Common myeloid progenitor, CD34-positive (primary cell): ENCODE results near the gene C4BPA.

ENCODE experiments used
- CTCF ChIA-PET: fragments of 350-600 bp; sonication (Branson Sonifier 250); formaldehyde crosslinking; loops from one replicate; lab custom pipeline; 2021; ENCODE audit warnings: antibody characterized with exemption; lab: Charles Lee
- POLR2A ChIA-PET: fragments of 350-600 bp; sonication (Branson Sonifier 250); formaldehyde crosslinking; loops from one replicate; lab custom pipeline; 2021; ENCODE audit warnings: antibody characterized with exemption; lab: Charles Lee
- DNase-seq, 3 donors: peaks; one replicate each; pipeline versions ENCODE4 v3.0.0 to v3.0.0-alpha.2; 2013
- H3K27ac ChIP-seq, 2 experiments: 1 replicate in 1 of 2; 2 replicates in 1 of 2; pipeline ENCODE4 v1.7.0; 2013; ENCODE audit warnings: inconsistent platforms in 2 of 2, low read length in 2 of 2, mild to moderate bottlenecking in 2 of 2, low read depth in 1 of 2, moderate library complexity in 1 of 2; ENCODE audit not compliant: severe bottlenecking in 2 of 2, insufficient read depth in 1 of 2, poor library complexity in 1 of 2
- H3K27me3 ChIP-seq, 5 experiments: replicated peaks in 2 of 5; 1 replicate in 3 of 5; 2 replicates in 2 of 5; pipeline versions ENCODE4 v1.6.1 to v1.7.0; 2013; ENCODE audit warnings: low read length in 4 of 5, mild to moderate bottlenecking in 2 of 5, moderate library complexity in 2 of 5, inconsistent platforms in 1 of 5; ENCODE audit not compliant: insufficient read depth in 5 of 5, control insufficient read depth in 4 of 5
- H3K36me3 ChIP-seq, 4 experiments: 1 replicate in 2 of 4; 2 replicates in 2 of 4; pipeline versions ENCODE4 v1.6.1 to v1.7.0; 2013; ENCODE audit warnings: low read length in 3 of 4, control low read depth in 1 of 4, mild to moderate bottlenecking in 1 of 4; ENCODE audit not compliant: control insufficient read depth in 4 of 4, insufficient read depth in 4 of 4
- H3K4me1 ChIP-seq, 4 experiments: 1 replicate in 3 of 4; 2 replicates in 1 of 4; pipeline versions ENCODE4 v1.6.1 to v1.7.1; 2013; ENCODE audit warnings: low read length in 3 of 4, mild to moderate bottlenecking in 3 of 4, control low read depth in 1 of 4, inconsistent platforms in 1 of 4, moderate library complexity in 1 of 4; ENCODE audit not compliant: control insufficient read depth in 4 of 4, insufficient read depth in 4 of 4; ENCODE audit errors: control extremely low read depth in 1 of 4
- H3K4me3 ChIP-seq, 7 experiments: 1 replicate in 4 of 7; 2 replicates in 3 of 7; pipeline versions ENCODE4 v1.5.1 to v1.7.0; 2013; ENCODE audit warnings: mild to moderate bottlenecking in 7 of 7, low read length in 6 of 7, moderate library complexity in 6 of 7, inconsistent platforms in 2 of 7, low read depth in 2 of 7, control low read depth in 1 of 7; ENCODE audit not compliant: insufficient read depth in 4 of 7, control insufficient read depth in 1 of 7; ENCODE audit errors: extremely low read depth in 1 of 7
- H3K9me3 ChIP-seq, 5 experiments: 1 replicate in 4 of 5; 2 replicates in 1 of 5; pipeline versions ENCODE4 v1.6.1 to v1.7.1; 2013; ENCODE audit warnings: low read length in 4 of 5, mild to moderate bottlenecking in 2 of 5, inconsistent platforms in 1 of 5, low read depth in 1 of 5, moderate library complexity in 1 of 5; ENCODE audit not compliant: control insufficient read depth in 4 of 5, insufficient read depth in 2 of 5; ENCODE audit errors: control extremely low read depth in 1 of 5
- WGBS: methylation state at CpG from one replicate; pipeline ENCODE4 v1.1.5; 2013; ENCODE audit not compliant: insufficient coverage; 5-methylcytosine and 5-hydroxymethylcytosine counted together

Gene C4BPA

DNA sequence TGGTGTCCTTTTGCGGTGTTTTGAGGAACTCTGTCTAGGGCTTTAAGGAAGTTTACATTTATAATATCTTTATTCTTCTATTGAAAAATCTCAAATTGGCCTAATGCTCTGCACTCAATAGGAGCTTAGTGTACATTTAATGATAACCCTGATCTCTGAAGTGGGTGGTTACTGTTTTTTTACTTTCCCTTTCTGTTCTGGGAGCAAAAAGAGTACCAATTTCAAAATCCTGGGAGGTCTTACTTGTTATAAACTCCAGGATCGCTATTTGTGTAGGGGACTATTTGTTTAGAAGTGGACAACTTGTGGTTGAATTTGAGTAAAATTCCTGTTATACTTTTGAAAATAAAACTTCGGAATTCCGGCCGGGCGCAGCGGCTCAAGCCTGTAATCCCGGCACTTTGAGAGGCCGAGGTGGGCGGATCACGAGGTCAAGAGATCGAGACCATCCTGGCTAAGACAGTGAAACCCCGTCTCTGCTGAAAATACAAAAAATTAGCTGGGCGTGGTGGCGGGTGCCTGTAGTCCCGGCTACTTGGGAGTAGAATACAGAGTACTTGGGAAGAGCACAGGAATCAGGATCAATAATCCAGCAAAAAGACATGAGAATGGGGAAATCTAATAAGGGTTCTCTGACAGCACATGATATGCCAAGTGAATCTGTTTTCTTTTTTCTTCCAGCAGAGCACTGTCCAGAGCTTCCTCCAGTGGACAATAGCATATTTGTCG, 14.2 kb upstream of the C4BPA start:
- POLR2A ChIA-PET, result no interaction called here
- peak overlapping the region in 4 of 7 experiments; percentile 11 to 60 (median 38) for H3K4me3 ChIP-seq
- H3K9me3 ChIP-seq, result no peaks in the 10 kb centered on the region

DNA sequence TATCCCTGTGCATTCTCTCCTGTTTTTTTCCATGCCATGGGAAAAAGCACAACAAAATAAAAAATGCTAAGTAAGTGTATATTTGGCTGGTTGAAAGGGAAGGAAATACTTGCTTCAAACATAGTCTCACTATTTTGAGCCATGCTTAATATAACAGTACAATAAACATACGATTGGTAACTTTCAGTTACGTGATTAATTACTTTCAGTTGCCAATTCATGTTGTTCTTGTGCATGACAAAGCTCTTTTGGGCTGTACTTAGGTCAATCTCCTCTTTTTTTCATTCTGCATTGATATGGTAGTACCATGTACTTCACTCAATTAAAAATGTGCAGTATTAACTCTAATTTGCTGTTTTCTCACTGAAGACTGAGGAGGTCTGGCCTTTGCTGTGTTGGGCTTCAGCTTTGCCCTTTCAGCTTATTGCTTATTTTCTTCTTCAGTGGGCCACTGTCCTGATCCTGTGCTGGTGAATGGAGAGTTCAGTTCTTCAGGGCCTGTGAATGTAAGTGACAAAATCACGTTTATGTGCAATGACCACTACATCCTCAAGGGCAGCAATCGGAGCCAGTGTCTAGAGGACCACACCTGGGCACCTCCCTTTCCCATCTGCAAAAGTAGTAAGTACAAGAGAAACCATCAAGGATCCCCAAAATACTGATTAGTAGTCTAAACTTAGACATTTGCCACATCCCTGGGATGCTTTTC, 12.7 kb upstream of the C4BPA start:
- Histone ChIP-seq H3K4me1 (peaks cover 0 to 18% (median 12%) of the 10 kb centered on the region in 4 experiments), H3K4me3 (no peak overlapping the region), H3K36me3 (no peaks in the 10 kb centered on the region), H3K9me3 (no peaks in the 10 kb centered on the region), H3K27ac (no peak overlapping the region), H3K27me3 (no peaks in the 10 kb centered on the region)
- POLR2A ChIA-PET, result no interaction called here
- peak in 2 of 3 donors; percentile 35 to 41 for DNase-seq
- 78% methylated on average over 3 of the region's 4 CpGs for WGBS
- CTCF ChIA-PET, result interaction anchor here (1.1 to 1.5 kb wide), 2 partner anchors 10 to 12 kb away, joined by 3 read pairs; partner anchors contain the start of gene C4BPA

More for the DNA sequence above, 14.2 kb upstream of the C4BPA start:
- H3K36me3 ChIP-seq, result no peaks in the 10 kb centered on the region
- H3K27ac ChIP-seq, result no peak overlapping the region
- peaks cover 0 to 27% (median 14%) of the 10 kb centered on the region in 4 experiments for H3K4me1 ChIP-seq
- WGBS, result 97% methylated on average over 15 of the region's 17 CpGs
- peak in 1 of 3 donors; percentile 43 for DNase-seq
- H3K27me3 ChIP-seq, result no peaks in the 10 kb centered on the region
- CTCF ChIA-PET, result interaction anchor here (0.5 to 2.2 kb wide), 3 partner anchors 18 to 410 kb away, joined by 3 to 7 read pairs (median 4); no protein-coding TSS in a partner anchor

DNA sequence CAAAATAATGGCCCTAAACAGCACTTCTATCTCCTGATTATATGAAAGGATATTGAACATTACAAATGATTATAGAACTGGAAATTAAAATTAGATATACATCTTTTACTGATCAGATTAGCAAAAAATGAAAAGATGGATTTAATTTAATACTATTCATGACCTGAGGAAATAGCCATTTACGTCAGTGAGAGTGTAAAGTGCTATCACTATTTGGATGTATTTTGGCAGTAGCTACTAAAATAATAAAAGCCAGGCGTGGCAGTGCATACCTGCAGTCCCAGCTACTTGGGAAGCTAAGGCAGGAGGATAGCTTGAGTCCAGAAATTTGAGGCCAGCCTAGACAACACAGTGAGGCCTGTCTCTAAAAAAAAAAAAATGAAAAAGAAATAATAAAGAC, 10.1 kb upstream of the C4BPA start:
- peaks cover 0 to 15% (median 8%) of the 10 kb centered on the region in 4 experiments for H3K4me1 ChIP-seq
- WGBS, result 100% methylated on average over 2 of the region's 2 CpGs
- peaks cover 0 to 2% (median 0%) of the 10 kb centered on the region in 5 experiments for H3K9me3 ChIP-seq
- no peaks in the 10 kb centered on the region for H3K27me3 ChIP-seq
- CTCF ChIA-PET, result interaction anchor here (1.2 kb wide), 1 partner anchor 9 kb away, joined by 3 read pairs; no protein-coding TSS in a partner anchor
- no peaks in the 10 kb centered on the region for H3K36me3 ChIP-seq
- no peak overlapping the region for H3K4me3 ChIP-seq
- no peak overlapping the region for H3K27ac ChIP-seq
- POLR2A ChIA-PET, result no interaction called here
- DNase-seq, result no peak

DNA sequence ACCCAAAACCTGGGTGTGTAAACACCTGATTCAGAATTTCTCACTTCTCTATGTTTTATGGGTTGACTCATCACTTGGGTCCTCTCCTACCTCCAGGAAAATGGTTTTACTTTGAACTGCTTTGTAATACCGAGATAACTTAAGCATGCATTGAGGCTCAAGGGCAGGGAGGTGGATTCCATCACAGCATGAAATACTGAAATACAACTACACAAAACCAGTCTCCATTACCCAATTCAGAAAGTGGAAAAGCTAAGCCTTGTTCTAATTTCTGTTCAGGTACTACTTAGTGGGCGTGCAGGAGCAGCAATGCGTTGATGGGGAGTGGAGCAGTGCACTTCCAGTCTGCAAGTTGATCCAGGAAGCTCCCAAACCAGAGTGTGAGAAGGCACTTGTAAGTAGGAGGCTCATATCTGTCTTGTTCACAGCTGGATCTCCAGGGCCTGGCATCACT, 6.1 kb upstream of the C4BPA start:
- DNase-seq, result no peak
- Histone ChIP-seq H3K9me3 (peaks cover 0 to 2% (median 0%) of the 10 kb centered on the region in 5 experiments), H3K4me1 (no peaks in the 10 kb centered on the region), H3K27me3 (no peaks in the 10 kb centered on the region), H3K36me3 (no peaks in the 10 kb centered on the region), H3K4me3 (no peak overlapping the region), H3K27ac (no peak overlapping the region)
- 100% methylated on average over 3 of the region's 3 CpGs for WGBS
- CTCF ChIA-PET, result interaction anchor here (2.5 kb wide), 1 partner anchor 14 kb away, joined by 8 read pairs; no protein-coding TSS in a partner anchor
- POLR2A ChIA-PET, result no interaction called here

DNA sequence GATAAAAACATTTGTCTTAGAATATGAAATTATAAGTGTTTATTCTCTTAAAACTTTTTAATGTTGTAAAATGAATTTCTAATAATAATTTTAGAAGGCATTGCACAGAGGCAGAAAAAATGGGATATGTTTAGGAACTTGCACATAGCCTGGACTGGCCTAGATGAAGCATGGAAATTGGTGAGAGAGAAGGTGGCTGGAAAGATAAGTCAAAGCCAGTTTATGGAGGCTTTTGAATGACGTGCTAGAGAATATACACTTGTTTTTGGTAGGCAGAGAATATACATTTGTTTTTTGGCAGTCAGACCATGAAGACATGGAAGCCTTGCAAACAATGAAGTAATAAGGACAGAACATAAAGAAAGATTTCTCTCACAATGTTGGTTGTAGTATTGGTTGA, 2.3 kb upstream of the C4BPA start:
- Histone ChIP-seq H3K9me3 (peaks cover 0 to 2% (median 0%) of the 10 kb centered on the region in 5 experiments), H3K4me1 (peaks cover 0 to 4% (median 0%) of the 10 kb centered on the region in 4 experiments), H3K27me3 (no peaks in the 10 kb centered on the region), H3K36me3 (no peaks in the 10 kb centered on the region), H3K27ac (no peak overlapping the region), H3K4me3 (no peak overlapping the region)
- WGBS, result no CpG with 5 or more reads among the region's 1 CpG
- DNase-seq, result no peak
- POLR2A ChIA-PET, result no interaction called here
- CTCF ChIA-PET, result no interaction called here

DNA sequence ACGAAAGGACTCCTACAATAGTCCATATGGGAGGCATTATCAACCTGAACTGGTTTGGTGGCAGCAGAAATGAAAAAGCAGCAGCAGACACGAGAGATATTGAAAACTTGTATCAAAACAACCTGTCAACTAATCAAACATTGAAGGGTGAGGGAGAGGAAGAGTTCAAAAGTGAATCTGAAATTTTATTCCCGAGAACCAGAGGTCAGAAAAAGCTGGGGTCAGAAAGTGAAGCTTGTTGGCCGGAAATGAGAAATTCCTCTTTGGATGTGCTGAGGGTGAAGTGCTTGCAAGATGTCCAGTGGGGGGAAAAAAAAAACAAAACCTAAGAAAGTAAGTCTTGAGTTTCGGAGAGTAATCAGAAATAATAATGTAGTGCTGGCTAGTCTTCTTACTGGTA, 1.9 kb upstream of the C4BPA start:
- Histone ChIP-seq H3K36me3 (no peaks in the 10 kb centered on the region), H3K4me3 (no peak overlapping the region), H3K27ac (no peak overlapping the region), H3K9me3 (peaks cover 0 to 2% (median 0%) of the 10 kb centered on the region in 5 experiments), H3K27me3 (no peaks in the 10 kb centered on the region), H3K4me1 (peaks cover 0 to 4% (median 0%) of the 10 kb centered on the region in 4 experiments)
- DNase-seq, result no peak
- POLR2A ChIA-PET, result no interaction called here
- CTCF ChIA-PET, result no interaction called here
- WGBS, result 100% methylated on average over 3 of the region's 5 CpGs
